GM23338 (cell line): ENCODE results near the gene IER5L. TPM values are rescaled to one million over a fixed set of nuclear protein-coding genes. Genes with fewer than 3 reads are reported as not detected.

Experiments used
- ATAC-seq: fragments of 200-7000 bp; cut with Tn5 transposase; 3 replicates; pipeline ENCODE4 v1.9.1; 2020
- DNase-seq: peaks from one replicate; pipeline ENCODE4 v3.0.0-alpha.2; 2015; ENCODE audit warnings: low spot score
- H2AFZ ChIP-seq: fragments of 200-600 bp; sonication (generic); 2 replicates; pipeline ENCODE4 v1.8.0; 2016; ENCODE audit warnings: antibody characterized with exemption, mild to moderate bottlenecking, moderate library complexity
- H3F3A ChIP-seq: fragments of 200-600 bp; sonication (generic); replicated peaks from 2 replicates; pipeline ENCODE4 v1.8.0; 2017; ENCODE audit warnings: antibody characterized with exemption, mixed run types, low read depth
- H3K27ac ChIP-seq: fragments of 200-600 bp; sonication (generic); 2 replicates; pipeline ENCODE4 v1.6.1; 2016; ENCODE audit warnings: low read depth
- H3K27me3 ChIP-seq: fragments of 200-600 bp; sonication (generic); 2 replicates; pipeline ENCODE4 v1.8.0; 2016; ENCODE audit warnings: mild to moderate bottlenecking, mixed run types, moderate library complexity; ENCODE audit not compliant: insufficient read depth
- H3K36me3 ChIP-seq: fragments of 200-600 bp; sonication (generic); 2 replicates; pipeline ENCODE4 v1.8.0; 2016; ENCODE audit warnings: mild to moderate bottlenecking; ENCODE audit not compliant: insufficient read depth
- H3K4me1 ChIP-seq: fragments of 200-600 bp; sonication (generic); 2 replicates; pipeline ENCODE4 v1.8.0; 2016; ENCODE audit warnings: mild to moderate bottlenecking, moderate library complexity; ENCODE audit not compliant: insufficient read depth
- H3K4me2 ChIP-seq: fragments of 200-600 bp; sonication (generic); 2 replicates; pipeline ENCODE4 v1.7.1; 2017; ENCODE audit warnings: mixed run types
- H3K4me3 ChIP-seq: fragments of 200-600 bp; sonication (generic); 2 replicates; pipeline ENCODE4 v1.6.1; 2016; ENCODE audit warnings: mixed run types
- H3K79me2 ChIP-seq: fragments of 200-600 bp; sonication (generic); replicated peaks from 2 replicates; pipeline ENCODE4 v1.8.0; 2017; ENCODE audit warnings: mild to moderate bottlenecking; ENCODE audit not compliant: insufficient read depth
- H3K9me2 ChIP-seq: fragments of 200-600 bp; sonication (generic); 2 replicates; pipeline ENCODE4 v1.8.0; 2017; ENCODE audit not compliant: insufficient read depth
- H4K20me1 ChIP-seq: fragments of 200-600 bp; sonication (generic); replicated peaks from 2 replicates; pipeline ENCODE4 v1.8.0; 2017; ENCODE audit warnings: mild to moderate bottlenecking; ENCODE audit not compliant: insufficient read depth
- H3K27ac Mint-ChIP-seq: 2 replicates; pipeline ENCODE4 v1.8.0; 2020; ENCODE audit warnings: inconsistent platforms, mild to moderate bottlenecking, moderate library complexity, mixed read lengths
- H3K27me3 Mint-ChIP-seq: 3 replicates; pipeline ENCODE4 v1.8.0; 2022; ENCODE audit warnings: low read depth, mild to moderate bottlenecking, moderate library complexity, mixed read lengths, inconsistent platforms; ENCODE audit not compliant: insufficient read depth, poor library complexity
- H3K36me3 Mint-ChIP-seq: 3 replicates; pipeline ENCODE4 v1.8.0; 2021; ENCODE audit warnings: low read depth, mild to moderate bottlenecking, inconsistent platforms, moderate library complexity, mixed read lengths
- H3K4me1 Mint-ChIP-seq: 3 replicates; pipeline ENCODE4 v1.8.0; 2020; ENCODE audit warnings: mild to moderate bottlenecking, inconsistent platforms, mixed read lengths
- H3K4me3 Mint-ChIP-seq: 3 replicates; pipeline ENCODE4 v1.8.0; 2021; ENCODE audit warnings: moderate library complexity, mild to moderate bottlenecking, inconsistent platforms, mixed read lengths
- H3K9me3 Mint-ChIP-seq: 3 replicates; pipeline ENCODE4 v1.8.0; 2020; ENCODE audit warnings: moderate library complexity, mild to moderate bottlenecking, inconsistent platforms, mixed read lengths
- CTCF ChIP-seq, 2 experiments: fragments of 200-600 bp in 1 of 2; sonication (generic) in 1 of 2; conservative IDR thresholded peaks; 2 replicates each; pipeline versions ENCODE4 v1.5.1 to v1.6.1; 2016 to 2017; ENCODE audit warnings: antibody characterized with exemption in 2 of 2, low read depth in 2 of 2, mild to moderate bottlenecking in 2 of 2, moderate library complexity in 1 of 2
- EZH2 ChIP-seq: fragments of 200-600 bp; sonication (generic); IDR thresholded peaks from one replicate; pipeline ENCODE4 v1.8.0; 2017; ENCODE audit warnings: antibody characterized with exemption, mild to moderate bottlenecking, low read depth; ENCODE audit not compliant: unreplicated experiment
- EZH2phosphoT487 ChIP-seq: fragments of 200-600 bp; sonication (generic); IDR thresholded peaks from one replicate; pipeline ENCODE4 v1.8.1; 2018; ENCODE audit warnings: antibody characterized with exemption; ENCODE audit not compliant: unreplicated experiment
- NANOG ChIP-seq: IDR thresholded peaks from 2 replicates; pipeline ENCODE4 v1.6.1; 2016; ENCODE audit warnings: antibody characterized with exemption, borderline replicate concordance
- POLR2AphosphoS5 ChIP-seq: IDR thresholded peaks from 2 replicates; pipeline ENCODE4 v1.6.1; 2016; ENCODE audit warnings: antibody characterized with exemption, low read depth
- STAT1 ChIP-seq: IDR thresholded peaks from one replicate; pipeline ENCODE4 v1.6.1; 2016; ENCODE audit warnings: antibody characterized with exemption; ENCODE audit not compliant: unreplicated experiment
- polyA plus RNA-seq: library from polyadenylated mRNA; unstranded; fragments of >200 nt; fragmentation: Nextera tagmentation; extraction: Ambion mirVana; gene quantifications from 2 replicates; pipeline ENCODE4 v1.2.1, GENCODE V29; 2016
- total RNA-seq: library from RNA; depleted of rRNA; stranded (reverse); fragments of >200 nt; shearing (Covaris generic); gene quantifications from 2 replicates; pipeline ENCODE4 v1.2.3, GENCODE V29; 2014
- TF ChIP-seq, protein P1 (sequence below): IDR thresholded peaks from one replicate; pipeline ENCODE4 v1.6.1; 2018; ENCODE audit warnings: antibody characterized with exemption; ENCODE audit not compliant: unreplicated experiment

Gene IER5L
- total and polyA plus RNA-seq, 2 experiments from 2014 or later = 0.19 to 0.90 TPM

- no peak overlapping the region for H3K27ac ChIP-seq
- peaks cover 35% of the 10 kb centered on the region for H4K20me1 ChIP-seq
- H3K27me3 ChIP-seq = peaks cover 93% of the 10 kb centered on the region
- peak; percentile 100 for DNase-seq
- Mint-ChIP-seq H3K4me1 (peaks cover 17% of the 10 kb centered on the region), H3K27me3 (peaks cover 83% of the 10 kb centered on the region), H3K27ac (no peak overlapping the region), H3K9me3 (no peaks in the 10 kb centered on the region; the same call in 2 of the 3 replicates), H3K36me3 (no peaks in the 10 kb centered on the region), H3K4me3 (peak overlapping the region; percentile 60)
- no peak overlapping the region for H2AFZ ChIP-seq
- H3K79me2 ChIP-seq = no peaks in the 10 kb centered on the region
- H3K4me2 ChIP-seq = peak overlapping the region; percentile 92
- peak; percentile 64 for ATAC-seq
- H3K4me3 ChIP-seq = peak overlapping the region; percentile 65
- H3K36me3 ChIP-seq = no peaks in the 10 kb centered on the region
- TF ChIP-seq, protein P1, sequence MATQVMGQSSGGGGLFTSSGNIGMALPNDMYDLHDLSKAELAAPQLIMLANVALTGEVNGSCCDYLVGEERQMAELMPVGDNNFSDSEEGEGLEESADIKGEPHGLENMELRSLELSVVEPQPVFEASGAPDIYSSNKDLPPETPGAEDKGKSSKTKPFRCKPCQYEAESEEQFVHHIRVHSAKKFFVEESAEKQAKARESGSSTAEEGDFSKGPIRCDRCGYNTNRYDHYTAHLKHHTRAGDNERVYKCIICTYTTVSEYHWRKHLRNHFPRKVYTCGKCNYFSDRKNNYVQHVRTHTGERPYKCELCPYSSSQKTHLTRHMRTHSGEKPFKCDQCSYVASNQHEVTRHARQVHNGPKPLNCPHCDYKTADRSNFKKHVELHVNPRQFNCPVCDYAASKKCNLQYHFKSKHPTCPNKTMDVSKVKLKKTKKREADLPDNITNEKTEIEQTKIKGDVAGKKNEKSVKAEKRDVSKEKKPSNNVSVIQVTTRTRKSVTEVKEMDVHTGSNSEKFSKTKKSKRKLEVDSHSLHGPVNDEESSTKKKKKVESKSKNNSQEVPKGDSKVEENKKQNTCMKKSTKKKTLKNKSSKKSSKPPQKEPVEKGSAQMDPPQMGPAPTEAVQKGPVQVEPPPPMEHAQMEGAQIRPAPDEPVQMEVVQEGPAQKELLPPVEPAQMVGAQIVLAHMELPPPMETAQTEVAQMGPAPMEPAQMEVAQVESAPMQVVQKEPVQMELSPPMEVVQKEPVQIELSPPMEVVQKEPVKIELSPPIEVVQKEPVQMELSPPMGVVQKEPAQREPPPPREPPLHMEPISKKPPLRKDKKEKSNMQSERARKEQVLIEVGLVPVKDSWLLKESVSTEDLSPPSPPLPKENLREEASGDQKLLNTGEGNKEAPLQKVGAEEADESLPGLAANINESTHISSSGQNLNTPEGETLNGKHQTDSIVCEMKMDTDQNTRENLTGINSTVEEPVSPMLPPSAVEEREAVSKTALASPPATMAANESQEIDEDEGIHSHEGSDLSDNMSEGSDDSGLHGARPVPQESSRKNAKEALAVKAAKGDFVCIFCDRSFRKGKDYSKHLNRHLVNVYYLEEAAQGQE = no peak
- peak; percentile 46; the same call in 1 of the 2 replicates for TF ChIP-seq NANOG
- TF ChIP-seq STAT1 = no peak
- peak; percentile 88 for TF ChIP-seq POLR2AphosphoS5
- TF ChIP-seq EZH2phosphoT487 = no peak
- no peak for TF ChIP-seq EZH2
- TF ChIP-seq CTCF (conservative IDR thresholded peaks at IDR 0.05; ENCODE audit: low read depth in 2 of 2) = no peak
- H3K4me1 ChIP-seq = peaks cover 6% of the 10 kb centered on the region; the same call in 1 of the 2 replicates
- peaks cover 17% of the 10 kb centered on the region for H3F3A ChIP-seq
- H3K9me2 ChIP-seq = no peaks in the 10 kb centered on the region
These were observed 714 bp upstream of the IER5L start for GRCh38 chr9:129178568-129179382.

GRCh38 chr9:129177443-129177790 is 644 bp downstream of the IER5L start:
- peak; percentile 40 for DNase-seq

More at GRCh38 chr9:129177443-129177790, 644 bp downstream of the IER5L start:
- no peak overlapping the region for H3K27ac Mint-ChIP-seq
- no peak overlapping the region for H3K27ac ChIP-seq
- H2AFZ ChIP-seq = 0 out of 2 replicates have a peak overlapping the region, but pooled peaks have one; percentile 72
- no peak for TF ChIP-seq NANOG
- no peak for TF ChIP-seq EZH2phosphoT487
- no peaks in the 10 kb centered on the region; the same call in 2 of the 3 replicates for H3K9me3 Mint-ChIP-seq
- H3K27me3 ChIP-seq = peaks cover 93% of the 10 kb centered on the region
- H3K4me1 ChIP-seq = peaks cover 6% of the 10 kb centered on the region; the same call in 1 of the 2 replicates
- H3K79me2 ChIP-seq = no peaks in the 10 kb centered on the region
- ATAC-seq = no peak
- H3K4me3 ChIP-seq = peak overlapping the region; percentile 65
- H3K4me2 ChIP-seq = peak overlapping the region; percentile 92
- H3K4me1 Mint-ChIP-seq = peaks cover 16% of the 10 kb centered on the region
- no peaks in the 10 kb centered on the region for H3K9me2 ChIP-seq
- H3K36me3 Mint-ChIP-seq = no peaks in the 10 kb centered on the region
- H3K4me3 Mint-ChIP-seq = peak overlapping the region; percentile 79; the same call in 1 of the 3 replicates
- peaks cover 17% of the 10 kb centered on the region for H3F3A ChIP-seq
- peaks cover 29% of the 10 kb centered on the region for H4K20me1 ChIP-seq
- peaks cover 83% of the 10 kb centered on the region for H3K27me3 Mint-ChIP-seq
- H3K36me3 ChIP-seq = no peaks in the 10 kb centered on the region
